OCI-LY3 (cell line): ENCODE data around the gene POU2F2.

Source experiments
- CTCF ChIP-seq: fragments of 200-600, 300-600 bp; sonication (generic); IDR thresholded peaks from 2 replicates; pipeline ENCODE4 v1.5.1; 2014; ENCODE audit warnings: antibody characterized with exemption, low read length, low read depth
- EZH2phosphoT487 ChIP-seq: fragments of 200-600 bp; shearing (Covaris generic); IDR thresholded peaks from 2 replicates; pipeline ENCODE4 v1.6.1; 2018; ENCODE audit warnings: antibody characterized with exemption, mixed run types, low read depth

- TF ChIP-seq CTCF, result no peak
- no peak for TF ChIP-seq EZH2phosphoT487
Measured at GRCh38 chr19:42091300-42091699, 40.9 kb downstream of the POU2F2 start.
